Peyer's patch (tissue), 4 donors: ENCODE results near the gene SKIL.

Source experiments
- CTCF ChIP-seq, 6 experiments: fragments of 450-650 bp in 4 of 6; fragments of 200-600 bp in 2 of 6; sonication (generic) in 1 of 6; IDR thresholded peaks; one replicate each; pipeline ENCODE4 v1.5.1; 2017 to 2019; ENCODE audit warnings: antibody characterized with exemption in 6 of 6, mild to moderate bottlenecking in 3 of 6, moderate library complexity in 1 of 6
- POLR2A ChIP-seq, 2 donors: fragments of 450-650 bp; IDR thresholded peaks; one replicate each; pipeline ENCODE4 v1.5.1; 2017; ENCODE audit warnings: antibody characterized with exemption in 2 of 2, mild to moderate bottlenecking in 2 of 2, moderate library complexity in 2 of 2

GRCh38 chr3:170354760-170355159, 2.8 kb upstream of the SKIL start:
- TF ChIP-seq CTCF (IDR thresholded peaks at IDR 0.05) (no peak), POLR2A (IDR thresholded peaks at IDR 0.05) (no peak)
